GM19328 (cell line): Measurements from ENCODE around the gene NUP42.
A peak's percentile ranks its signal among the peaks of the same experiment; 100 is the strongest.

Source experiments
- ATAC-seq: cut with Tn5 transposase; IDR thresholded peaks from one replicate; pipeline ENCODE4 v1.9.1; 2021; ENCODE audit warnings: mild to moderate bottlenecking, moderate library complexity; ENCODE audit not compliant: unreplicated experiment

NUP42 gene

DNA sequence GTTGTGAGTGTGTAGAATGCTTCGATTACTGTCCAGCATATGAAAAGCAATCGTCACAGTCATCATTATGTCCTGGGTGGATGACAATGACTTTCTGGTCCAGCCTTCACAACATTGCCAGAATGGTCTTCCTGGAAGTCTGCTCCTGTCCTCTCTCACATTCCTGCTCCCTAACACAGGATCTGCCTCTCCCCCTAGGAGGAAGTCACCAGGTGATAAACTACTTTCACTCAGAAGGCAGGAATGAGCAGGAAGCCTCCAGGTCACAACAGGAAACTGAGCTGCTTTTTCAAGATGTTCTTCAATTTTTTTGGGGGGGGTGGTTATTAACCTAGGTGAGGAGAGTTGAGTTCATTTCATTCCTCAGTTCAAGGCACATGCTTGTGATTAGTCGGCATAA lies 51.1 kb downstream of the NUP42 start:
- ATAC-seq = no peak

DNA sequence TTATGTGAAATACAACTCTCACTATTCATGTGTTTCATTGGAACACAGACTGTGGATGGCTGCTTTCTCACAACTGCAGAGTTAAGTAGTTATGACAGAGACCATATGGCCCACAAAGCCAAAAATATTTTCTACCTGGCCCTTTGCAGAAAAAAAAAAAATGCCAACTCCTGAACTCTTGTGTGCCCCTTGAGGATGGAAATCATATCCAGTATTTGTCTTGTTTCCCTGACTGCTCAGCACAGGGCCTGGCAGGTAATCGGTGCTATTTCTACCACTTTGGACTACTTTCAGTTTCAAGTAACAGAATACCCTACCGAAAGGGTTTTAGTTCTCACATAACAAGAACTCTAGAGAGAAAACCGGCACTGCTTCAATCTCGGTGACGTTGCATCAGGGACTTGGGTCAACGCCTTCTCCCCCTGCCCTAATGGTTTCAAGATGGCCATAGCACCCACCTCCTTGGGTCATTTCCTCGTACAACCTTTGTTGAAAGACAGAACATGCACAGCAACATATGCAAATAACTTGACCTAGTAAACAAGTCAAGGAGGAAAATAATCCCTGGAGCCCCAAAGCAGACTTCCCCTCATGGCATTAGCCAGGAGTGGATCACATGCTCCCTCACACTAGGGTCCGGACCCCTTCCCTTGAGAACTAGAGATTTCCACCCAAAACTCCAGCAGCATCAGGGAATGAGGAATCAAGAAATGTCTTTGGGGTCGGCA lies 52.9 kb downstream of the NUP42 start:
- ATAC-seq = peak; percentile 90

DNA sequence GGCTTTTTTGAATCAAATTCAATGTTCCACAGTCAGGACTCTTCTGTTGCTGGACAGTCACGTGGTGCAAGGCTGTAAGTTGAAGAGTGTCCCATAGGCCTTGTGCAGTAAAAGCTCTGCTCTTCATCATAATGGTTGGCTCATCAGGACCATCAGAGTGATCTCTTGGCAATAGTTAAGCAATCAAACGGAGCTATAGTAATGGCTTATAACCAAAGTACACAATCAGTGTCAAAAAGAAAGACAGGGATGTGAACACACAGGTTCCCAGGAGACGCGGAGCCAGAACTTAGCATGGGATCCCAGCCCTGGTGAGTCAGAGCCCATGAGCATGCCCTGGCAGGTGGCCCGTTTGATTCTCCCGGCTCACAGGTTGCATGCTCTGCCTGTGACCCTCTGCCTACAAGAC lies 54.0 kb downstream of the NUP42 start:
- no peak for ATAC-seq

DNA sequence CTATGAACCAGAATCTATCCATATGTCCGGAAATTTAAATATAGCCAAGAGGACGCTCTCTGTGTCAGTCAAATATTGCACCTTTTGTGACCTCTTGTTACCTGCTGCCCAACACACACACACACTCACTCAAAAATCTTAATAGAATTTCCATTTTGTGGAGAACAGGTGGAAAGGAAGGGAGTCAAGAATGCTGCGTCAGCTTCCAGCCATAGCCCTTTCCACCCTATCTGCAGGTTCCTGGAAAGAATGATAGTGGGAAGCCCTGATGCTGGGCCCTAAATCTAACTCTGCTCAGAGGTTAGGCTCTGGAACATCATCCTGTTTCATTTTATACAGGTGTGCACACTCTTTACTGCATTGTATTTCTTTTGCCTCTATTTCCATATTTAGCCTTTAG lies 55.2 kb downstream of the NUP42 start:
- no peak for ATAC-seq

DNA sequence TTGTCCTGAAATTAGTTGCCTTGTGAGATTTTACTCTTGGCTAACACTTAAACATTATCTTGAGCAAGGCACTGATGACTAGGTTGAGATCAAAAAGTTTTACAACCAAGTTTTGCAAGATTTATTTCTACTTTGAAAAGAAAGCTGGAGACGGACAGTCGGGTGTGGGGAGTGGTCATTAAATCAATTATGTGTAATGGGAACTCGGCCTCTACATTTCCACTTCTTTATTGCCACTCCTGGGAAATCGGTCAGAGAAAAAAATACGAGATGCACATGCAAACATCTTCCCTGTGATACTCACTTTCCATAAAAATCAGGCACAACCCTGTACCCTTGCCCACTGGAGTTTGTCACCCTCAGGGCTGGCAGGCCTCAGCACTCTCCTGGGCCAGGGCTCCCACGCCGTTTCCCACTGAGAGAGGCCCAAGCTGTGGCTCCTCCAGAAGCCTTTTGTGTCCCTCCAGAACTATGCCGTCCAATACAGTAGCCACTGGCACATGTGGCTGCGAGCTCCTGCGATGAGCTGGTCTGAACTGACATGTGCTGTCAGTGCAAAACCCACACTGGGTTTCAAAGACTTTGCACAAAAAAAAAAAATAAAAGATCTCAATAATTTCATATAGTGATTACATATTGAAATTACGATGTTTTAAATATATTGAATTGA lies 57.3 kb downstream of the NUP42 start:
- ATAC-seq = no peak

DNA sequence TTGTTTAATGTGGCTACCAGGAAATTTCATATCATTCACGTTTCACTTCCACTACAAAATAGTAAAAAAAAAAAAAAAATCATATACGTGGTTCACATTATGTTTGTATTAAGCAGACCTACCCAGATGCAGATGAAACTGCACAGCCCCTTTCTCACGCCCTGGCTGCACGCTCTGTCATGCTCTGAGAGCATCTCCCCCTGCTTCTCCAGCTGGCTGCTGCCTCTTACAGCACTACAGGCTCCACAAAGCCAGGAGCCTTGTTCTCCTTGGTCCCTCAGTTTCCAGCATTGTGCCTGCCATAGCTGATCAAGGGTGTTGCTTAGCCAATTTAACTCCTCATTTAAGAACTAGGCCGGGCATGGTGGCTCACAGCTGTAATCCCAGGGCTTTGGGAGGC lies 57.9 kb downstream of the NUP42 start:
- ATAC-seq = no peak

DNA sequence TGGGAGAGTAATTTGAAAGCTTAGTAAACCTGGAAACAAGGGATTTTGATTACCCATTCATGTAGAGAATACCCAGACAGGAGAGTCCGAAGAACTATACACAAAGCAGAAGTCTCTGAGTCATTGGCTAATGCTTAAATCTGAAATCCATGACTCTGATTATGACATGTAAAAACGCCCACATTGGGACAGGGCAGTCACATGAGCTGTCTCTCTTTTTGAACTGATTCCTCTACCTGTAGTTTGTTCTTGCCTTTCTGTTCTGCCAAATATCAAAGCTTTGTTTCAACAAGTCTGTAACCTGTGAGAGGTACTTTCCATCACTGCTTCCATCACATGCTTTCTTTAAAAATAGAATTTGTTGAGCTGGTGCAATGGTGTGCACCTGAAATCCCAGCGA lies 60.5 kb downstream of the NUP42 start:
- ATAC-seq = no peak

DNA sequence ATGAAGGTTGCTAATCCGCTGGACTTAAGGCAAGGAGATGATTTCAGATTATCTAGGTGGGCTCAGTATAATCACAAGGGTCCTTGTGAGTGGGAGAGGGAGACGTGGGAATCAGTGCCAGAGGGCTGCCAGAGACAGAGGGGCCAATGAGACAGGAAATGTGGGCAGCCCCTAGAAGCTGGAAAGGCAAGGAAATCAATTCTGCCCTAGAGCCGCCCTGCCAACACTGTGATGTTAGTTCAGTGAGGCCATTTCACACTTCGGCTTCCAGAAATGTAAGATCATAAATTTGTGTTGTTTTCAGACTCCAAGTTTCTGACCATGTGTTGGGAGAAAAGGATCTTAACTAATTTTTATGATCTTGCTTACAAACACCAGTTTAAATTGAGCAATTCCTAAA lies 61.1 kb downstream of the NUP42 start:
- ATAC-seq = no peak

DNA sequence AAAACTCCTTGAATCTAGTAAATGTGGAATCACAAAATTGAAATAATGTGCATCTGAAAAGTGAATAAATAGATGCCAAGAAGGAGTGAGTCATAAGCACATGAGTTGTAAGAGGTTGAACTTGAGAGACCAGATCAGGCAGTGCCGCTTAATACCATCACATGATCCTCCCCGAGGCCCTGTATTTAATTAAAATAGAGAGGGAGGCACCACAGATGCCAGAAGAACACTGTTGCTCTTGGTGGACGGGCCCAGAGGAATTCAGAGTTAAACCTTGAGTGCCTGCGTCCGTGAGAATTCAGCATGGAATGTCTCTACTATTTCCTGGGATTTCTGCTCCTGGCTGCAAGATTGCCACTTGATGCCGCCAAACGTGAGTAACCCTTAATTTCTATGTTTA lies 64.7 kb downstream of the NUP42 start, which contains the start of gene GPNMB:
TSS of gene GPNMB (plus strand) at position 221 of the 400 bp plus-strand sequence. CDS start at position 304, 83 bp downstream.
- no peak for ATAC-seq

DNA sequence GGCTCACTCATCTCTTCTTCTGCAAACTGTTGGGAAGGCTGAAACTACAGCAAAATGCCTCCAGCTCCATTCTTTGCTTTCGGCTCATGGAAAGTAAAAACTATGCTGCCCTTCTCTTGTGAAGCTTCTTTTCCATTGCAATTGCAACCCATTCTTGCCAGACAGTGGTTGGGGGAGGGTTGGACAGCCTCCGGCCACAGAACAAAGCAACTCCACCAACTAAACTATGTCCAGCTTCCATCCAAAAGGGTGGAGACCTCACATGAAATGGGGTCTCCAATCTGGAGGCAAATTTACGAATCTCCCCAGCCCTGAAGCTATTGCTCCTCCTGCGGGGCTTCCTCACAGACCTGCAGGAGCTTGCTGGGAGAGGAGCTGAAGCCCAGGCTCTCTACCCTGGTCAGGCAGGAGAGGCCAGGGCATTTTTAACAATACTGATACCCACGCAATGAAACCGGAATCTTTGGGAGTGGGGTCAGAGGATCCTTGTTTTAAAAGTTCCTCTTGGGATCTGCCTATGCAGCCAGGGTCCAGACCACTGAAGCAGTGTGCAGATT lies 65.3 kb downstream of the NUP42 start:
- ATAC-seq = no peak

DNA sequence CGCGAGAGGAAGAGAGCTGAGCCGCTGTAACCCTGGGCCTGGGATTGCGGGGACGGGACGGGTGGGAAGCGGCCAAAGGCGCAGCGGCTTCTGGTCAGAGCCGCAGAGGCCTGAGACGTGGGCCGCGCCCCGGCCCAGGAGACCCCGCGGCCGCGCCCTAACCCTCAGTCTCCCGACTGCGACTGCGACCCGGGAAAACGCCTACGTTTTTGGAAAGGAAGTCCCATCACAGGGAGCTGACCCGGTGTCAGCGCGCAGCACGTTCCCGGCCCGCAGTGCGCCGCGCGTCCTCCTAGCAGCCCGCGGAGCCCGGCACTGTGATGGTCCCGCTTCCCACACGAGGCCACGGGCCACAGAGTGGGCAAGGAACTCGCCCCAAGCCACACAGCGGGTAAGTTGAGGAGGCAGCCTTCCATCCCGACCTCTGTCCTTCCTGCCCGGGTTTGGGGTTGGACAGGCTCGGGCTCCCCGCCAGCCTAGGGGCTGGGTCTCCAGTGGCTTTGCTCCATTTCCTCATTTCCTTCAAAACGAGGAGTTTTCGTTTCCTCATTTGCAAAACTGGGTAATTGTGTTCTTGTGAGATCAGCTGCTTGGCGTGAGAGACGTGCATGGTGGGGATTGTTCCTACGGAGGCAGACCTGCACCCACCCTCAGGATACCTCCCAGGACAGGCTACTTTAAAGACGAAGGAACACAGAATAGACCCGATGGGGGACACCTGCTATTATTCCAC lies 65.9 kb downstream of the NUP42 start:
- no peak for ATAC-seq

DNA sequence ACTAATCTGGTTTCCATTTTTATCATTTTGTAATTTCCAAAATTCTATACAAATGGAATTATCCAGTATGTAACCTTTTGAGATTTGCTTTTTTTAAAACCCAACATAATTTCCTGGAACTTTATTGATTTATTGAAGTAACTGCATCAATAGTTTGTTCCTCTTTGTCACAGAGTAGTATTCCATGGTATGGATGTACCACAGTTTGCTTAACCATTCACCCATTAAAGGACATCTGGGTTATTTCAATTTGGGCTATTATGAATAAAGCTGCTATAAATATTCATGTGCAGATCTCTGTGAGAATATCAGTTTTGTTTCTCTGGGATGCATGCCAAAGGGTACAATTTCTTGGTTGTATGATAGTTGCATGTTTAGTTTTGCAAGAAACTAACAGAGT lies 67.6 kb downstream of the NUP42 start:
- ATAC-seq = no peak
